ENCODE measurements around the gene THAP11.

- TF ChIP-seq CTCF (IDR thresholded peaks at IDR 0.05) (no peak), POLR2A (IDR thresholded peaks at IDR 0.05) (no peak)
Observed at GRCh38 chr16:67820608-67821259, 21.4 kb upstream of the THAP11 start.
